ENCODE measurements around the gene FHDC1. TPM values are rescaled to one million over a fixed set of nuclear protein-coding genes. Genes with fewer than 3 reads are reported as not detected.
A peak's percentile ranks its signal among the peaks of the same experiment; 100 is the strongest.

The FHDC1 gene
- total RNA-seq, 1 experiment from 2014 or later = 19.9 TPM

DNA sequence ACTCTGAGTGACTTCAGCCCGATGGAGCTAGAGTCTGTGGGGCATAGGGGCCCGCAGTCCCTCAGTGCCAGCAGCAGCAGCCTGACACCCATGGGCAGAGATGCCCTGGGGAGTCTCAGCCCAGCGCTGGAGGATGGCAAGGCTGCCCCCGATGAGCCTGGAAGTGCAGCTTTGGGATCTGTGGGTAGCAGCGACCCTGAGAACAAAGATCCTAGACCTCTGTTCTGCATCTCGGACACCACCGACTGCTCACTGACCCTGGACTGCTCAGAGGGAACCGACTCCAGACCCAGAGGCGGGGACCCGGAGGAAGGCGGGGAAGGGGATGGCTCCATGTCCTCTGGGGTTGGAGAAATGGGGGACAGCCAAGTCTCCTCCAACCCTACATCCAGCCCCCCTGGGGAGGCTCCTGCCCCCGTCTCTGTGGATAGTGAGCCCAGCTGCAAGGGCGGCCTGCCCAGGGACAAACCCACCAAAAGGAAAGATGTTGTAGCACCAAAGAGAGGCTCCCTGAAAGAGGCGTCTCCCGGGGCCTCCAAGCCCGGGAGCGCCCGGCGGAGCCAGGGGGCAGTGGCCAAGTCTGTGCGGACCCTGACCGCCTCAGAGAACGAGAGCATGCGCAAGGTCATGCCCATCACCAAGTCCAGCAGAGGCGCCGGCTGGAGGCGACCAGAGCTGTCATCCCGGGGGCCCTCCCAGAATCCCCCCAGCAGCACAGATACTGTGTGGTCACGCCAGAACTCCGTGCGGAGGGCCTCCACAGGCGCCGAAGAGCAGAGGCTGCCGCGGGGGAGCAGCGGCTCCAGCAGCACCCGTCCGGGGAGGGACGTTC lies 39.5 kb downstream of the FHDC1 start:
- Histone ChIP-seq H3K4me1 (ENCODE audit: insufficient read depth, low read length) (no peaks in the 10 kb centered on the region), H4K8ac (replicated peaks; ENCODE audit: insufficient read length, low read depth, low read length) (no peak overlapping the region), H3K27me3 (ENCODE audit: insufficient read depth, low read length) (no peaks in the 10 kb centered on the region), H2AK5ac (ENCODE audit: insufficient read length, low read length) (no peak overlapping the region), H2BK12ac (ENCODE audit: insufficient read length, low read depth, low read length) (no peak overlapping the region), H3K14ac (ENCODE audit: insufficient read depth, low read length) (no peak overlapping the region), H2BK15ac (ENCODE audit: low read depth, low read length) (no peak overlapping the region), H3K23ac (ENCODE audit: insufficient read length, low read depth, low read length) (no peak overlapping the region), H3K79me1 (ENCODE audit: insufficient read depth, low read depth, low read length, poor library complexity, severe bottlenecking) (no peaks in the 10 kb centered on the region), H2AFZ (ENCODE audit: low read length) (no peak overlapping the region), H4K20me1 (ENCODE audit: control insufficient read depth, insufficient read depth, insufficient read length) (no peaks in the 10 kb centered on the region), H3K27ac (ENCODE audit: insufficient read length, low read depth, low read length) (no peak overlapping the region), H3K9ac (ENCODE audit: extremely low read depth, insufficient read length, low read length) (no peak overlapping the region), H2BK120ac (ENCODE audit: low read depth, low read length, poor library complexity, severe bottlenecking) (no peak overlapping the region), H3K23me2 (ENCODE audit: insufficient read length, low read depth, low read length, poor library complexity, severe bottlenecking) (no peaks in the 10 kb centered on the region), H3K9me3 (ENCODE audit: control insufficient read depth, low read depth, low read length) (no peaks in the 10 kb centered on the region), H3K79me2 (ENCODE audit: insufficient read depth, low read length) (no peaks in the 10 kb centered on the region), H2BK5ac (ENCODE audit: insufficient read length, low read length) (no peak overlapping the region), H2BK20ac (ENCODE audit: low read depth, low read length, poor library complexity, severe bottlenecking) (no peak overlapping the region), H3K56ac (ENCODE audit: insufficient read length, low read depth, low read length) (no peak overlapping the region), H3T11ph (ENCODE audit: low read length) (no peak overlapping the region), H4K5ac (ENCODE audit: insufficient read length, low read depth, low read length) (no peak overlapping the region), H3K4ac (ENCODE audit: low read depth, low read length) (no peak overlapping the region), H3K18ac (ENCODE audit: insufficient read length, low read depth, low read length) (no peak overlapping the region), H4K91ac (ENCODE audit: insufficient read length, low read depth, low read length) (no peak overlapping the region), H3K4me2 (ENCODE audit: insufficient read depth, insufficient read length, low read length) (no peak overlapping the region)
- Mint-ChIP-seq H3K4me3 (no peak overlapping the region), H3K36me3 (ENCODE audit: insufficient read depth in 1 of 3, low read depth in 3 of 3) (peaks cover 26 to 59% (median 44%) of the 10 kb centered on the region in 3 experiments; a peak in 6 of 7 replicates), H3K4me1 (peaks cover under 1 to 3% of the 10 kb centered on the region in 2 experiments; a peak in 3 of 4 replicates), H3K27me3 (ENCODE audit: low read depth) (no peaks in the 10 kb centered on the region), H3K9me3 (no peaks in the 10 kb centered on the region), H3K27ac (no peak overlapping the region)
- no CpG with 5 or more reads among the region's 38 CpGs for WGBS (ENCODE audit: extremely low coverage, insufficient read length, low lambda C conversion rate)
- DNase-seq = peak; percentile 25
- TF ChIP-seq, protein P1, sequence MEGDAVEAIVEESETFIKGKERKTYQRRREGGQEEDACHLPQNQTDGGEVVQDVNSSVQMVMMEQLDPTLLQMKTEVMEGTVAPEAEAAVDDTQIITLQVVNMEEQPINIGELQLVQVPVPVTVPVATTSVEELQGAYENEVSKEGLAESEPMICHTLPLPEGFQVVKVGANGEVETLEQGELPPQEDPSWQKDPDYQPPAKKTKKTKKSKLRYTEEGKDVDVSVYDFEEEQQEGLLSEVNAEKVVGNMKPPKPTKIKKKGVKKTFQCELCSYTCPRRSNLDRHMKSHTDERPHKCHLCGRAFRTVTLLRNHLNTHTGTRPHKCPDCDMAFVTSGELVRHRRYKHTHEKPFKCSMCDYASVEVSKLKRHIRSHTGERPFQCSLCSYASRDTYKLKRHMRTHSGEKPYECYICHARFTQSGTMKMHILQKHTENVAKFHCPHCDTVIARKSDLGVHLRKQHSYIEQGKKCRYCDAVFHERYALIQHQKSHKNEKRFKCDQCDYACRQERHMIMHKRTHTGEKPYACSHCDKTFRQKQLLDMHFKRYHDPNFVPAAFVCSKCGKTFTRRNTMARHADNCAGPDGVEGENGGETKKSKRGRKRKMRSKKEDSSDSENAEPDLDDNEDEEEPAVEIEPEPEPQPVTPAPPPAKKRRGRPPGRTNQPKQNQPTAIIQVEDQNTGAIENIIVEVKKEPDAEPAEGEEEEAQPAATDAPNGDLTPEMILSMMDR (conservative IDR thresholded peaks at IDR 0.05) = no peak

All from H9 (cell line).